ENCODE measurements around the gene KIF19.

Gene KIF19

DNA sequence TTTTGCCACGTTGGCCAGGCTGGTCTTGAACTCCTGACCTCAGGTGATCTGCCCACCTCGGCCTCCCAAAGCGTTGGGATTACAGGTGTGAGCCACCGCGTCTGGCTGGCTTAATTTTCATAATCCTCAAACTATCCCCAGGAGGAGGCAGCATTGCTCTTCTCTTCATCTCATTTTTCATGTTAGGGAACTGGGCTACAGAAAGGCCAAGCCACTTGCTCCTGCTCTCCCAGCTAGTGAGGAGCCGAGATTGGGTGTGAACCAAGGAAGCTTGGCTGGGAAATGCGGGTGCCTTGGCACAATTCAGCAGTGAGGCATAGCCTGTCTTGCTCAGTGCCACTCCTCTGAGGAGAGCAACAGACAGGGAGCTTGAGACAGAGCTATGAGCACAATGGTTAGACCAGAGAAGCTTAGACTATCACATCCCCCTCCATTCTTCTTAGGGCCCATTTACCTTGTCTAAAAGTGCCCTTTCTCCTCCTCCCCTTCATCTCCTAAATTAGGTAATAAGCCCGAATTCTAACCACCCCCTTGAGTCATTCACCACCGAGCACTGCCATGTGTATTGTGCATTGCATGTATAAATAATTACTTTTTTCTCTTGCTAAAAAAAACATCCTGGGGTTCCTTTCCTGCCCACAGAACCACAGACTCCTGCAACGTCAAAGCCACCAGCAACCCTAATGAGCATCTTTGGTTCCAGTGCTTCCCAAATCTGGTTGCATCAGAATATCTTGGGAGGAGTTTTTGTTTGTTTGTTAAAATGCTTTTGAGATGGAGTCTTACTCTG is 20.0 kb upstream of the KIF19 start:
- no peak for DNase-seq (ENCODE audit: low read depth in 2 of 2)

DNA sequence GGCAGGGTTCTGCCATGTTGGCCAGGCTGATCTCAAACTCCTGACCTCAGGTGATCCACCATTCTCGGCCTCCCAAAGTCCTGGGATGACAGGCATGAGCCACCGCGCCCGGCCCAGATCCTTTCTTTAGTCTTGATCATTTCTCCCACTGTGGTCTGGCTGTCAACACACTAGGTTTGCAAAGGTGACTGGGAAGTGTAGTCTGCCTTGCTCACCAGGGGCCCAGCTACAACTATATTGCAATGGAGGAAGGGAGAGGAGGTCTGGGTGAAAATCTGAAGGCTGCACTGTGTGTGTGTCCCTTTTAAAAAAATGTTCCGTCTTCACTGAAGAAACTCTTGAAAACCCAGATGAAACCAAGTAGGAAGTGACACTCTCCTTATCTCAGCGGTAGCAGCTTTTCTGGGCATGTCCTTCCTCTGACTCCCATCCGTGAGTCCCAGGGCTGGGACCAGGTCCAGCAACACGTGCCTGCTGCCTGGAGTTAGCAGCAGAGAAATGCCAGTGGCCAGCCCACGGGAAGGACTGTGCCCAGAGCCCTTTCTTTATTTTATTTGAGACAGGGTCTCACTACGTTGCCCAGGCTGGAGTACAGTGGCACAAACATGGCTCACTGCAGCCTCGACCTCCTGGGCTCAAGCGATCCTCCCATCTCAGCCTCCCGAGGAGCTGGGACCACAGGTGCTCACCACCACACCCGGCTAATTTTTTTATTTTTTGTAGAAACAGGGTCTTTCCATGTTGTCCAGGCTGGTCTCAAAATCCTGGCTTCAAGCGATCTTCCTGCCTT is 17.8 kb upstream of the KIF19 start:
- DNase-seq (ENCODE audit: low read depth in 2 of 2) = no peak

DNA sequence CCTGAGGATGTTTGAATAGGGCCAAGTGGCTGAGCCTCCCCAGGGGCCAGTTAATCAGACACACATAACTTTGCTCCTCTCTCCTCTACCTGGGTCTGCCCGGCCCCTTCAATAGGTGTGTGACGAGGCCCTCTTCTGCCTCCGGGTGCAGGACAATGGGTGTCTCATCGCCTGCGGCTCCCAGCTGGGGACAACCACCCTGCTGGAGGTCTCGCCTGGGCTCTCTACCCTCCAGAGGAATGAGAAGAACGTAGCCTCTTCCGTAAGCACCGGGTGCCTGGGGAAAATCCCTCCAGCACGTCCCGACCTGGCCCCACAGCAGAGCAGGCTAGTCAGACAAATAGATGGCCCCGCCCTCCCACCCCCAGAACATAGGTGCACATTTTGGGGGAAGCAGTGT is 16.1 kb upstream of the KIF19 start:
- no peak for DNase-seq (ENCODE audit: low read depth in 2 of 2)

DNA sequence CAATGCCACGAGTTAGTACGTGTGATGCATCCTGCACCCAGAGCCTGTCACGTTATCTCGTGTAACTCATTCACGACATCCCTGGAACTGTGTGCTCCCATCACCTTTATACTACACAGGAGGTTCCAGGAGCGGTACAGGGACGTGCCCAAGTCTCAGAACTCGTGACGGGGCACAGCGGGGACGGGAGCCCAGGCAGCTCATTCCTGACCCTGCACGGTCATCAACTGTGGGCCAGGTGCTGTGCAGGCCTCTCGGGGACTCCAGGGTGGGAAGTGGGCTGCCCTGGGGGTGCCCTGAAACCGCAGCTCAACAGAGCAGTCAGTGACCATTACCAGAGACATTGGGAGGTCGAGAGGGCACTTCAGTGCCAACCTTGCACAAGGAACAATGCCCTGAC is 11.1 kb upstream of the KIF19 start:
- DNase-seq (ENCODE audit: low read depth in 2 of 2) = no peak

DNA sequence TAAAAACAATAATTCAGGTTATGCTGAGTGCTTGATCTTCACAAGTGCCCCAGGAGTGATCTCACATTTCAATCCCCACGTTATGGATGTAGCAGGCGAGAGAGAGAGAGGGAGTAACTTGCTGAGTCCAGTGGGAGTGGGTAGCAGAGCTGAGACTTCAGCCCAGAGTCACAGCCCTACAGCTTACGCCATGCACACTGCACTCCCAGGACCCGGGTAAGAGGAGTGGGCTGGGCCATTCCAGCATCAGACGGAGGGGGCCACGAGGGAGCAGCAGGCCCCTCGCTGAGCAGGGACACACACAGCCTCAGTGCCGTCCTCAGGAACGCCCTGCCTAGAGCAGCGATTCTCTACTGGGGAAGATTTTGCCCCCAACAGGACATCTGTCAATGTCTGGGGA is 9.8 kb upstream of the KIF19 start:
- no peak for DNase-seq (ENCODE audit: low read depth in 2 of 2)

DNA sequence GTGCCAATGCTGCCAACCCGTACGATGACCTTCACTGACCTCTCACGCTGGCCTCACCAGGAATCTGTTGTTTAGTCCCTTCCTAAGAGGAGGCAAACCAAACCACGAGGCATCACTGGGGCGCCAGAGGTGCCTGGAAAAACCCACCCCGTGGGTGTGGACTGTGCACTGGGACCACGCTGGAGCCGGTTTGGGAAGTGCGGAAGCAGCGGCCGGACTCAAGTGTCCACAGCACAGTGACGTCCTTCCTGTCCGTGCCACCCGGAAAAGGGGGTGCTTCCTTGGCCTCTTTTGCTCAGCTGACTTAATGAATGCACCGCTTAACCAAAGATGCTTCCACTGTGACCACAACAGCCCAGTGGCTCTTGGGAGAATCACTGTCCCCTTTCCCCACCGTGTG is 9.0 kb upstream of the KIF19 start:
- no peak for DNase-seq (ENCODE audit: low read depth in 2 of 2)

DNA sequence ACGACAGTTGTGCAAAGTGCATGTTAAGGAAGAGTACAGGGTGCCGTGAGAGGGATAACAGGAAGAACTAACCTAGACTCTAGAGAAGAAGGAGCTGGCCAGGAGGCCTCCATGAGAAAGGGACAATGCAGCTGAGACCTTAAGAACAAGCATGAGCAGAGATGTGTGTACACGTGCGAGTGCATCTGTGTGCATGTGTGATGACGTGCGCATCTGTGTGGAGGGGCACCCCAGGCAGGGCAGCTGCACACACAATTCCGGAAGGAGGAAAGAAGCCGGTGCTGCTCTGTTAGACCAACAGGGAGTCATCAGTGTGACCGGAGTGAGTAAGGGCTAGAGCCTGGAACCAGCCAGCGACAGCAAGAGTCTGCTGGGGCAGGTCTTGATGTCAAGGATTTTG is 7.6 kb upstream of the KIF19 start:
- no peak for DNase-seq (ENCODE audit: low read depth in 2 of 2)

DNA sequence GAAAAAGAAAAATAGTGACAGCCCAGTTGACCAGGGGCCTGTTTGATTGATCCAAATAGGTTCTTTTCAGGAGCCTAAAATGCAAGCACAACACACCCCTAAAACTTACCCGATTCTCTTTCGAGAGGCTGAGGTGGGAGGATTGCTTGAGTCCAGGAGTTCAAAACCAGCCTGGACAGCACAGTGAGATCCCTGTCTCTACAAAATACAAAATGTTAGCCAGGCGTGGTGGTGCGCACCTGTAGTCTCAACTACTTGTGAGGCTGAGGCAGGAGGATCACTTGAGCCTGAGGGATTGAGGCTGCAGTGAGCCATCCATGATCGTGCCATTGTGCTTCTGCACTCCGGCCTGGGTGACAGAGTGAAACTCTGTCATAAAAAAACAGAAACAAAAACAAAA is 1.5 kb upstream of the KIF19 start:
- DNase-seq (ENCODE audit: low read depth in 2 of 2) = no peak

DNA sequence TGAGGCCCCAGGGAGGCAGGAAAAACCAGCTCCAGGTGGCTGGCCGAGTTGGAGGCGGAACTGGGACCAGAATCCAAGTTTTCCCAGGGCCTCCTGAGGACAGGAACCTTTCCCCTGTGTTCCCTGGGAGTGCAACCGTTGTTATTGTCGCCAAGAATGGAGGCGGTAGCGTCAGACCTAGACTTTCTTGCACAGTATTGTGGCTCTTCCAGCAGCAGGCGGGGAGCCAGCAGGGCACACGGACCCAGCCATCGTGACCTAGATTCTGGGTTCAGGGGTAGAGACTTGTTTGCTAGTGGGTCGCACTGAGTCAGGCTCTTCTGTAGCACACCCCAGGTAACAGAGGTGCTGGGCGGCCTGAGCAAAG is 667 bp upstream of the KIF19 start:
- DNase-seq (ENCODE audit: low read depth in 2 of 2) = no peak

DNA sequence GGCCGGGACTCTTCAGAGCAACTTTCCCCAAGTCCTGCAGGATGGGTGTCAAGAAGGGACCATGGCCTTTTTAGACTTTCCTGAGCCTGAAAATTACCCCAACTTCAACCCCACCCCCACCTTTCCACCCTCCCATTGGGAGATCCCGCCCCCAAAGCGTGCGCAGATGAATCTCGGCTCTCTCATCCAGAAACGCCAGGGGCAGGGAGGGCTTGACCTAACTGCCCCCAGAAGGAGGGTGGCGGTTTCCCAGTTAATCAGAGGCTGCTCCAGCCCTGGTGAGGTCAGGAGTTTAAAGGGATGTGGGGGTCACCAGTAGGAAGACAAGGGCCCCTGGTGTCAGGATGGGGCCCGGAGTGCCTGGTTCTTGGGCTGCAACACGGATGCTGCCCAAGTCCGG is 480 bp downstream of the KIF19 start:
- no peak for DNase-seq (ENCODE audit: low read depth in 2 of 2)

DNA sequence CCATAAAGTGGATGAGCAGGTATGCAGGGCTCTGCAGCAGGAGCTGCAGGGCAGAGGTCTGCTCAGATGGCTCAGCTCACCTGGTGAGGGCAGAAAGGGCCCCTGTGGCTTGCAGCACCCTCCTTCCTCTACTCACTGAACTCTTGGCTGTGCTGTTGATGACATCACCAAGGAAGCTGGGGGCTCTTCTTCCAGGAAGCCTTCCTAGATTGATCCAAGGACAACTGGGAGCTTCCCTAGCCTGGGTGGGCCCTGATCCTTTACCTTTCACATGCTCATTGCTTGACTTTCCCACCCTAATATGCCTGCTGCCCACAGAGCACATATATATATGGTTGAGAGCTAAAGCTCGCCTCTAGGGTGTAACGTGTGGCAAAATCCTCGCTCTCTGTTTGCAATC is 2.5 kb downstream of the KIF19 start:
- DNase-seq (ENCODE audit: low read depth in 2 of 2) = no peak

DNA sequence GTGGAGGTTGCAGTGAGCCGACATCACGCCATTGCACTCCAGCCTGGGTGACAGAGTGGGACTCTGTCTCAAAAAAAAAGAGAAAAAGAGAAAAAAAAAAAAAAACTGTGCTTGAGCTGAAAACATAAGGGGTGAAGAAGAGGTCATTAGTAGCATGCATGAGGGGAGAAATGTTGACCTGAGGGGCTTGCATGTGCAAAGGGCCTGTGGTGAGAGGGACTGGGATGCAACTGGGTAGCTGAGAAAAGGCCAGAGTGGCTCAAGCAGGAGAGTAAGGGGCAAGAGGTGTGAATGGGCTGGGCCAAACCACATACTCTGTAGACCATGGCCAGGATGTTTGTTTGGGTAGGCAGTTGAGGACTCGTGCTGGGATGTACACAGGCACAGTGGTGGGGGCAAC is 3.4 kb downstream of the KIF19 start:
- no peak for DNase-seq (ENCODE audit: low read depth in 2 of 2)

DNA sequence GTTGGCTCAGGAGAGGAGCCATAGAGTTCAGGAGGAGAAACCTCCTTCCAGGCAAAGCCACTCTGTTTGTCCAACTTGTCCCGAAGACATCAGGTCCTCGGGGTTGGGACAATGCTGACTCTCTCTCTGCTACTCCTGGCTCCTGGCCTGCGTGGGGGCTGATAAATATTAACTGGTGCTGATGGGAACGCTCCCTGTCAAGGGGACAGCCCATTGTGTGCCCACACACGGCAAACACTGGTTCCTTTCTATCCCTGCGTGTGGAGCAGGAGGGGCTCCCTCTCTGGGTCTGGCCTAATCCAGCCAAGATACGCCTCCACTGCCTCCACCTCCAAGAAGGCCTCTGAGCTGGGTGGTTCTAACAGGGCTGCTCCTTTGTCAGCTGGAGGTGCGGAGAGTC is 4.4 kb downstream of the KIF19 start:
- DNase-seq (ENCODE audit: low read depth in 2 of 2) = no peak

DNA sequence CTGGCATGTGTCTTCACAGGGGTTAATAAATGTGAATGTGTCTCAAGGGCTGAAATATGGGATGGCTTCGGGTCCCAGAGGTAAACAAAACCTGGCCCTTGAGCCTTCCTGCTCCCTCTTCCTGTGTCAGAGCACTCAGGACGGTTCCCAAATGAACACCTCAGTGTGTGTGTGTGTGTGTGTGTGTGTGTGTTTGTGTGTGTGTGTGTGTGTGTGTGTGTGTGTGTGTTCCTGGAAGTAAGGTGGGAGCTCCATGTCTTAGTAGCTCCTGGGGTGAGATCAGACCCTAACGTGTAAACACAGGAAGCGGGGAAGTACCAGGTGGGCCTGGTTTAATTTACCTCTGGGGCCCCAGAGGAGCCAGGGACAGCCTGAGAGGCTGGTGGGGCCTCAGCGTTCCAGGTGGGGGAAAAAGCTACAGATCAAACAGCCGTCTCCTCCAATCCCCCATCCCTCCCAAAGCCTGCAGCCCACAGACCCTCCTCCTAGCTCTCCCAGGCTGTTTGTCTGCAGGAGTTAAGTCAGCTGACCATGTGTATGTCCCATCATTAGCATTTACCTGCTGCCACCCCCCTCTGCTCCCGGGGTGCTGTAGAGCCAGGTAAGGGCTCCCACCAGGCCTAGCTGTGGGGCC is 6.1 kb downstream of the KIF19 start:
- DNase-seq (ENCODE audit: low read depth in 2 of 2) = no peak

DNA sequence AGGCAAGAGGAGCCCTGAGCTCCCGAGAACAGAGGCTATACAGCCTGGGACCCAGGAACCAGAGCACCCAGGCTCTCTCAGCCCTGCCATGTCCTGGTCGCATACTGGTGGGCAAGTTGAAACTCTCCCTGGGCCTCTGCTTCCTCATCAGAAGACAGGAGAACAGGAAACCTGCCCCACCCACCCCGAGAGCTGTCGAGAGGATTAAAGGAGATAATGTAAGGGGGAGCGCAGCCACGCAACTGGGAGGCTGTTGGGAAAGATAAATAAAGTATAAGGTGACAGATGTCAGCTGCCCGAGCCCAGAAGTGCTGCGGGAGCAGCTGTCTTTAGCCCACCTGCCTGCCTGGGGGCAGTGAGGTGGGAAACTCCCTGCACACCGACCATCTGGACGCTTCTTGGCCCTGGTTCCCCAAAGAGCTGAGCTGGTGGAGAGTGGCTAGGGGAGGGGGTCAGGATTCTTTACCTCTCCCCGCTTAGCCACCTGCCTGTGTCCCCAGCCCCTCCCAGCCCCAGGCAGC is 6.8 kb downstream of the KIF19 start:
- DNase-seq (ENCODE audit: low read depth in 2 of 2) = no peak

DNA sequence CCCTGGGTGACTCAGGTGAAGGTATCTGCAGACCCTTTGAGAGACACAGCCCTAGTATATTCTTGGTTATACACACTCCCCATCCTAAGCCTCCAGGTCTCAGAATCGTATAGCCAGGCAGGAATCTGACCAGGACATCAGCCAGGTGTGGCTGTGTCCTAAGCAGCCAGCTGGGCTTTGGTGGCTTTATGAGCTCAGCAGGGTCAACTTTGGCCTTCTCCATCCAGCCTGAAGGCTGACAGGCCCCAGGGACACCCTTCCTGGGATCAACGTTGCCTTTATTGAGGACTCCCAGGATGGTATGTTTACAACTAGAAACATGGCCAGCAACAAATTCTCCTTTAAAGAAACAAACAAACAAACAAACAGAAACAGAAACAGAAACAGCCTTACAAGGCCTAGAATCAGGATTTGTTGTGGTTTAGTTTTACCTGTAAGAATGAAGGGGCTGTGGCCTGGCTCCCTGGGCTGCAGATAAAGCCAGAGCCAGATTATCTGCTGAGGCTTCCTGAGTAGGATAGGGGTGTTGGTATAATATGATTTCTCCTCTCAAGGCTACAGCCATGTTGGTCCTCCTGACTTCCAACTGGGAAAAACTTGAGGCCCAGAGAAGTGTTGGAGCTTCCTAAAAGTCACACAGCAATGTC is 8.5 kb downstream of the KIF19 start:
- DNase-seq (ENCODE audit: low read depth in 2 of 2) = no peak

DNA sequence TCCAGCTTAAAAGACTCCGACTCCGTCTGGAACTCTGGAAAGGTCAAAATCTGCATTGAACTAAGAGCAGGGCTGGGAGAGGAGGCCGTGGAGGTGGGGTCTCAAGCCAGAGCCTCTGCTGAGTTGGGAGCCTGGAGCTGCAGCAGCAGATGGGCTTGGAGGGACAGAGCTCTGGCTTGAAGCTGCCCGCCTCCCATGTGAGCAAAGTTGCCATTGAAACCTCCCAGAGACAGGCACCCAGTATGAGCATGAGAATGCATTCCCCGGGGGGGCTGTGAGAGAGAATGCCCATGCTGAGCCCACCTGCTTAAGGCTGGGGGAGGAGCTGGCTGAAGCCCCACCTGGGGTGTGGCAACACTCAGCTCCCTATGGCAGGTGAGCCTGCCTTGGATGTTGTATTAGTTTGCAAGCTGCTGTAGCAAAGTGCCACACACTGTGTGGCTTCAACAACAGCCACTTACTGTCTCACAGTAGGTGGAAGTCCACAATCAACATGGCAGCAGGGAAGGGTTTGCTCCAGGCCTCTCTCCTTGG is 9.6 kb downstream of the KIF19 start:
- no peak for DNase-seq (ENCODE audit: low read depth in 2 of 2)

DNA sequence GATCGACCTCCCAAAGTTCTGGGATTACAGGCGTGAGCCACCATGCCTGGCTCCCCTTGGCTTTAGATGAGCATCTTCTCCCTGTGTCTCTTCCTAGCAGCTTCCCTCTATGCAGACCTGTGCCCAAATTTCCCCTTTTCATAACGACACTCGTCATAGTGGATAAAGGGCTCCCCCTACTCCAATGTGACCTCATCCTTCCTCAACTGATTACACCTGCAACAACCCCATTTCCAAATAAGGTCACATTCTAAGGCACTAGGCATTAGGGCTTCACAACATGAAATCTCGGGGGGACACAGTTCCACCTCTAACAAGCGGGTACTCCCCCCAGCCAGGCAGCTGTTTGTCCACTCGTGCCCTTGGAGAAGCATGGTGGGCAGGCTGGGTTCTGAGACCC is 10.3 kb downstream of the KIF19 start:
- no peak for DNase-seq (ENCODE audit: low read depth in 2 of 2)

DNA sequence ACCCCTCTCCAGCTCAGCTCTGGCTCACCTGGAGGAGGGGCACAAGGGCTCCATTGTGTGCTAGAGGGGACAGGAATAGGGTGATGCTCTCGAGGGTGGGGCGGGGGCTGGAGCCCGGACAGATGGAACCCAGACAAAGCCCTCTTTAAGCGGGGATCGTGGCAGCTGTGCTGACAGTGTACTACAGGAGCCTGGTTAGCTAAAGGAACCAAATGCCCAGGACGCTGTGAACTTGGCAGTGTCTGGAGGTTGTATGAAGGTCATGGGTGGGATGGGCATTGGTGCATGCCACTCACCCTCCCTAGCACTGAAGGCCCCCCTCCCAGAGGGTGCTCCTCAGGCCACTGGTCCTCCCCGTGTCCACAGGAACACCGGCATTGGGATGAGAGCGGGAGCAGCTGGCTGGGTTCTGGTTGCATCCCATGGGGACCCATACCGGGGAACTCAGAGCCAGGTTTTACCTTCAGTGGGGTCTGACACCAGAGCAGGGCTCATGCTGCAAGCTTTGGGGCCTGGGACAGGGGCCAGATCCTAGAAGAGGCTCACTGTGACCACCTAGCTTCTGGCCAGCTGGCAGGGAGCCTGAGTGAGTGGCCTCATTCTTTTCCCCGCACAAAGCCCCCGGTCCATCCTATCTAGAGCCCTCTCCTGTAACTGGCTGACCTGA is 11.9 kb downstream of the KIF19 start:
- DNase-seq (ENCODE audit: low read depth in 2 of 2) = no peak

DNA sequence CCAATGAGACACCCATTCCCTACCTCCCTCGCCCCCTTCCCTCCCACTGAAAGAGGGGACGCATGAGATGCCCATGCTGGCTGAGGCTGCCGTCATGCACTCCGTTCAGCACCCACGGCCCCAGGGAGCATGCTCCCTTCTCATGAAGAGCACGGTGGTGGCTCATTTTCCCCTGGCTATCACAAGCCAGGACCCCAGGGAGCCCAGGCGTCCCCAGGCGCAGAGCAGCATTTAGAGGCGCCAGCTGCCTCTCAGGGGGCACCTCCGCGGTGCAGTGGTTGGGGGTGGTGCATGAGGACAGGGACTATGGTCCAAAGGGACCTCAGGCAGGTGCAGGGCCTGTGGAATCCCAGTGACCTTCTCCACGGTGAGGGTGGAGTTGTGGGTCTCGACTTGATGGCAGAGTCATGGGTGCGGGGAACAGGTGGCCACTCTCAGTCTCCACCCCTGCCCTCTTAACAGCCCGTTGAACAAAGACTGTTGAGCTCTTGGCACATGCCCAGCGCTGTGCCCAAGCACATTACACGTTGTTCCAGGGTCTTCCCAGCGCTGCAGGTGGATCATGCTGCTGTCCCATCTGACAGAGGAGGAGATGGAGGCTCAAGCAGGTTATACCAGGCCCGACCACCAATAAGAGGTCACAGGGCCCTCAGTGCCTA is 13.6 kb downstream of the KIF19 start:
- no peak for DNase-seq (ENCODE audit: low read depth in 2 of 2)

DNA sequence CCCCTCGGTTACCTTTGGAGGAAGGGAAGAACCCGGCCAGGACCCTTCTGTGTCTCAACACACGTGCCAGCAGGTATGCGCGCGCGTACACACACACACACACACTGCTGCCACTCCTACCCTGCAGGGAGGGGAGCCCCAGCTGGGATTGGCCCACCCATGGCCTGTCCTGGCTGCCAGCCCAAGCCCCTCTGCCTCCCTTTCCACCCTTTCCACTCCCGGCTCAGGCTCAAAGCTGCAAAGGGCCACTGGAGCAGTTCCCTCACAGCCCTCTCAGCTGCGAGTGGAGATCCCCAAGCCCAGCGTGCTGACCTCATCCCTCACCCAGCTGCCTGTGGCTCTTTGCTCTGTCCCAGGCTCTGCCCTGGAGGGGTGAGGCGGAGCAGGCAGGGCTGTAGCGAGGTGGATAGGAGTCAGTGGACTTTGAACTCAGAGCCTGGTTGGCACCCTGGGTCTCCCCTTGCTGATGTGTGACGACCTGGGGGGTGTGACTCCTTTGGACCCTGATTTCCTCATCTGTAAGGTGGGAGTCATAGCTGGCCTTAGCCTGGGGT is 14.5 kb downstream of the KIF19 start:
- no peak for DNase-seq (ENCODE audit: low read depth in 2 of 2)
